Activated naive CD4-positive, alpha-beta T cell treated with anti-CD3 and anti-CD28 coated beads, Interleukin-2, amount 50 U/mL, for 72 hours (primary cell): ENCODE results near the gene ITGB3. TPM values are rescaled to one million over a fixed set of nuclear protein-coding genes. Genes with fewer than 3 reads are reported as not detected.

Source experiments
- ATAC-seq, 2 donors: fragments of 150-1000 bp; cut with Tn5 transposase; 2 replicates each; pipeline ENCODE4 v1.10.0; 2021; ENCODE audit warnings: mild to moderate bottlenecking in 2 of 2, moderate library complexity in 2 of 2
- DNase-seq, 2 donors: peaks; one replicate each; pipeline ENCODE4 v3.0.0; 2021 to 2022; ENCODE audit warnings: low spot score in 2 of 2
- H3K27ac Mint-ChIP-seq, 2 donors: one replicate each; pipeline ENCODE4 v1.8.0; 2022; ENCODE audit warnings: mild to moderate bottlenecking in 2 of 2, mixed read lengths in 2 of 2
- H3K36me3 Mint-ChIP-seq, 2 donors: one replicate each; pipeline ENCODE4 v1.8.0; 2022; ENCODE audit warnings: mixed read lengths in 2 of 2
- H3K9me3 Mint-ChIP-seq, 2 donors: one replicate each; pipeline ENCODE4 v1.8.0; 2022; ENCODE audit warnings: mixed read lengths in 2 of 2
- total RNA-seq, 2 donors: library from RNA; stranded (reverse); gene quantifications; one replicate each; pipeline ENCODE4 v1.2.3, GENCODE V29; 2022

The ITGB3 gene
- total RNA-seq, 2 donors from 2014 or later: 0.10 TPM; not detected in 1

DNA sequence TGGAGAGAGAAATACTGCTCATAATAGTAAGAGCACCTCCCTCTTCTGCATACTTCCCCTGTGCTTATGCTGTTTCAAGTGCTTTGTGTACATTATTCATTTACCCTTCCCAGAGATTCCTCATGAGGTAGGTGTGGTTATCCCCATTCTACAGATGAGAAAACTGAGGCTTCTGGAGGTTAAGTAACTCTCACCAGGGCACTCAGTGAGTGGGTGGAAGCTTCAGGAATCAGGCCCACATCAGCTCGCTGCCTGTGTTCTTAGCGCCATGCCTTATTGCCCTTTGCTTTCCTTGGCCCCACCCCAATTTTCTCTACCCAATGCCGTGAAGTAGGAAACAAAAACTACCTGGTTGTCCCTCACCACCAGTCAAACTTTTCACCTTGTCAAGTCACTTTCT, 18.1 kb upstream of the ITGB3 start:
- no peaks in the 10 kb centered on the region for H3K36me3 Mint-ChIP-seq
- no peak overlapping the region for H3K27ac Mint-ChIP-seq
- ATAC-seq (no peak), DNase-seq (no peak)
- no peaks in the 10 kb centered on the region for H3K9me3 Mint-ChIP-seq

DNA sequence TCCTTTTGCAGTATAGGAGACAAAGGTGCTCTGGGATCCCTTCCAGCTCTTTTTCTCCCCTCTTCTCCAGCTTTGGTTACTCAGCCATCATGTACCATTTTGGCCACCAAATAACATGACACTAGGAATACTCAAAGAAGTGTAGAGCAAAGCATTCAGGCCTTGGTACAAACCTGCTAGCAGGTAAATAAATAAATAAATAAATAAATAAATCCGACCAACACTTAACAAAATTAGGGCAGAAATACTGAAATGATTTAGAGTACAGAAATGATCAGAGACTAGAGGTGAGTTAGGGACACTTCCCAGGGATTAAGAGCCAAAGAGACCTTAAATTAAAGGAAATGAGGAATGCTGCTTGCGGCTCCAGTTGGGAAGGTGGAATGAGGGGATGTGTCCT, 17.7 kb upstream of the ITGB3 start:
- ATAC-seq (no peak), DNase-seq (no peak)
- no peaks in the 10 kb centered on the region for H3K36me3 Mint-ChIP-seq
- no peak overlapping the region for H3K27ac Mint-ChIP-seq
- no peaks in the 10 kb centered on the region for H3K9me3 Mint-ChIP-seq

DNA sequence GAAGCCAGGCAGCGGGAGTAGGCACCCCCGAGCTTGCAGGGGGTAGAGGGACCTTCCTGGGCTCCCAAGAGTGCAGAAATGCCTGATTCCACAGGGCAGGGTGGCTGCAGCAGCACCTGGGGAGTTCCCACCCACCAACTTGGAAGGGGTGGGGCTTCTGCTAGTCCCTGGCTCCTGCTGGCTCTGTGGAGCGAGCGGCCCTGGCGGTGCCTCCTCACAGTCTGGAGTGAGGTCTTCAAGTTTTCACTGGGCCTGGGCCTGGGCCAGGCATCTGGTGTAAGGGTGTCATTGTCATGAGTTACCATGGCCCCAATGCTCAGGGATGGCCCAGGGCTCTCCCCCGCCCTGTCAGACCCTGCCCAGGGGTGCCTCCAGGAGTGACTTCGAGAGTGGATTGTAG, 15.8 kb upstream of the ITGB3 start:
- DNase-seq (no peak), ATAC-seq (no peak)
- no peaks in the 10 kb centered on the region for H3K36me3 Mint-ChIP-seq

DNA sequence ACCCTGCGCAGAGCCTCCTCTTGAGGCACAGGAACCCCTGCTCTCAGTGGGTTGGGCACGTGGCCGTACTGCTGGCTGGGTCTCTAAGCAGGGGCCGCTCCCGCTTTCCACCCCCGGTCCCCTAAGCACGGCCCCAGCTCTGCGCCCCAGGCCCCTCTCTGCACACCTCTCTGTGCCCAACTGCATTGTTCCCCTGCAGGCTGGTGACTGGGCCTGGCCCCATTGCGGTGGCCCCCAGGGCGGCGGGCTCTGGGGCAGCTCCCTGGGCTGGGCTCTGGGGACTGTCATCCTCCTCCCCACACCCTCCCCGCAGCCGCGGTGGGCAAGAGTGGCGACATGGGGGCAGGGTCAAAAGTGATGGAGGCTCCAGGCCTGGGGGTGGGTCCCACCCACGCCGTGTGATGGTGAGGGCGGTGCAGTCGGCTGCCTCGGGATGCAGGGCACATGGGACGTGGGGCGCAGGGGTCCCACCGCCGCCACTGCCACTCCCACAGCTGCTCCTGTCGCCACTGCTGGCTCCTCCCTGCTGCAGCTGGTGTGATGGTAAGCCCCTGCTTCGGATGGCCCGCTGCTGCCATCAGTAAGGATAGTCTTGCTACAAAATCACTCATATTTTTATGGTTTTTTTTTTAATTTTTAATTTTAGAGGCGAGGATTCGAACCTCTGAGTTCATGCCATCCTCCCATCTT, 15.2 kb upstream of the ITGB3 start:
- DNase-seq (no peak), ATAC-seq (no peak)
- peak overlapping the region in 1 of 2 donors; percentile 22 for H3K27ac Mint-ChIP-seq
- H3K9me3 Mint-ChIP-seq: no peaks in the 10 kb centered on the region
- no peaks in the 10 kb centered on the region for H3K36me3 Mint-ChIP-seq

More for the DNA sequence above, 15.8 kb upstream of the ITGB3 start:
- Mint-ChIP-seq H3K9me3 (no peaks in the 10 kb centered on the region), H3K27ac (no peak overlapping the region)

DNA sequence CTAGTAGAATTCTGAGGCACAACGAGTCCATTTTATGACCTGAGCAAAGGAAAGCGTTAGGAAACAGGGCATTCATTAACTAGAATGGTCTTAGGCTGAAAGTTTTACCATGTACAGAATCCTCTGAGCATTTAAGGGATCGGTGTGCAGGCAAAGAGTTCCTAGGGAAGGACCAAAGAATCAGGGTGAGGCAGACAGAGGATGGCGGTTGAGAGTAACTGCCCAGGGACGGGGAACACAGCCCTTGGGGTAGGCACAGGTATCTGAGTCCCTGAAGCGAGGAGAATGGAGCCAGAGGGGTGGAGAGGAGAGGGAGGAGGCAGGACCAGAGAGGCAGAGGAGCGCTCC, 14.0 kb upstream of the ITGB3 start:
- Mint-ChIP-seq H3K9me3 (no peaks in the 10 kb centered on the region), H3K36me3 (no peaks in the 10 kb centered on the region), H3K27ac (no peak overlapping the region)
- ATAC-seq (no peak), DNase-seq (no peak)

DNA sequence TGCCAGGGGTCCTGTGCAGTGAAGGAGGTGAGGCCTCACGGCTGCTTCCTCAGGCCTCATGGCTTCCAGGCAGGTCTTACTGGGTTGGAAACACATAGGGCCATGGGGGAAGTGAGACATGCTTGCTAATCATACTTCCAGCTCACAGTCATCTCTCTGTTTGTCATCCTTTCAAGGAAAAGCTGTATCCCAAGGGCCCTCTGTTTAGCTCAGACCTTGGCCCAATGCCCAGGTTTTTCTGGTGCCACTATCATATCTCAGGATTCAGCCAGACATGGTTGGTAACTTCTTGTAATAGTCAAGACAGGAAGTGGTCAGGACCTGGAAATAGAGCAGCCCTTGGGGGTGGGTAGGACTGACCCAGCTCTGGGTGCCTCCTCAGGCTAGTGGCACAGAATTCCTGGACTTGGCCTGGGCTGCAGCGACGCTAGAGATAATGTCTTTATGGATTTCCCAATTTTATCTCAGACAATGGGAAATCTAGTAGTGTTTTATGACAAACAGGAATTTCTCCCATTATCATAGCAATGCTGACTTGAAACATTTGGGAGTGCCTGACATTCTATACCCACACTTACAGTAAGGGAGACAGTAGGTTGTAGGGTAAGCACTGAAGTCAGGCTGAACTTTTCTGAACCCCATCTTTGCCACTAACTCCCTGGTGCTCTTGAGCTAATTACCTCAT, 13.5 kb upstream of the ITGB3 start:
- H3K9me3 Mint-ChIP-seq: no peaks in the 10 kb centered on the region
- no peak overlapping the region for H3K27ac Mint-ChIP-seq
- ATAC-seq: peak in 1 of 2 donors; percentile 39
- DNase-seq: no peak
- no peaks in the 10 kb centered on the region for H3K36me3 Mint-ChIP-seq

DNA sequence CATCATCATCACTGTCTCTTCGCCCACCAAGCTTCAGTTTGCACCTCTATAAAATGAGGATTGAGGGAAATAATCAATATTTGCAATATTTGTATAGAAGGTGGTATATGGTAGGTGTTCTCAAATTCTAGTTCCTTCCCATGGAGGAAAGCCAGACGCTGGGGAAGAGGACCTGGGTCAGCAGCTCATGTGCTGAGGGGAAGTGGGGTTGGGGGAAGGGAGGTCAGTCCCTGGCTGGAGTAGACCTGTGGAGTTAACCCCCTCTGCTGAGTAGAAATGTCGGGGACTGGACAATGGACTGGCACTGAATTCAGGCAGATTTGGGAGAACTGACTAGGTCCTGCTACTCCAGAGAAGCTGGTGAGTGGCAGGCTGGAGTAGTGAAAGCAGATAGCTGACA, 12.8 kb upstream of the ITGB3 start:
- Mint-ChIP-seq H3K27ac (no peak overlapping the region), H3K36me3 (no peaks in the 10 kb centered on the region), H3K9me3 (no peaks in the 10 kb centered on the region)
- DNase-seq (no peak), ATAC-seq (no peak)

DNA sequence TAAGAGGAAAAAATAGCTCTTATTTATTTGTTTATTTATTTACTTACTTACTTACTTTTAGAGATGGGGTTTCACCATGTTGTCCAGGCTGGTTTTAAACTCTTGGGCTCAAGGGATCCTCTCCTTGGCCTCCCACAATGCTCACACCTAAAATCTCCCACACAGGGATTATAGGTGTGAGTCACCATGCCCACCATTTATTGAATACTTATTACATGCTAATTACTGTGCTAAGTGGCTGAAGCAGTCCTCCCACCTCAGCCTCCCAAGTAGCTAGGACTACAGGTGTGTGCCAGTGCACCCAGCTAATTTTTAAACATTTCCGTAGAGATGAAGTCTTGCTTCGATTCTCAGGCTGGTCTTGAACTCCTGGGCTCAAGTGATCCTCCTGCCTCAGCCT, 11.0 kb upstream of the ITGB3 start:
- no peaks in the 10 kb centered on the region for H3K9me3 Mint-ChIP-seq
- H3K27ac Mint-ChIP-seq: no peak overlapping the region
- H3K36me3 Mint-ChIP-seq: no peaks in the 10 kb centered on the region
- DNase-seq: no peak
- no peak for ATAC-seq

DNA sequence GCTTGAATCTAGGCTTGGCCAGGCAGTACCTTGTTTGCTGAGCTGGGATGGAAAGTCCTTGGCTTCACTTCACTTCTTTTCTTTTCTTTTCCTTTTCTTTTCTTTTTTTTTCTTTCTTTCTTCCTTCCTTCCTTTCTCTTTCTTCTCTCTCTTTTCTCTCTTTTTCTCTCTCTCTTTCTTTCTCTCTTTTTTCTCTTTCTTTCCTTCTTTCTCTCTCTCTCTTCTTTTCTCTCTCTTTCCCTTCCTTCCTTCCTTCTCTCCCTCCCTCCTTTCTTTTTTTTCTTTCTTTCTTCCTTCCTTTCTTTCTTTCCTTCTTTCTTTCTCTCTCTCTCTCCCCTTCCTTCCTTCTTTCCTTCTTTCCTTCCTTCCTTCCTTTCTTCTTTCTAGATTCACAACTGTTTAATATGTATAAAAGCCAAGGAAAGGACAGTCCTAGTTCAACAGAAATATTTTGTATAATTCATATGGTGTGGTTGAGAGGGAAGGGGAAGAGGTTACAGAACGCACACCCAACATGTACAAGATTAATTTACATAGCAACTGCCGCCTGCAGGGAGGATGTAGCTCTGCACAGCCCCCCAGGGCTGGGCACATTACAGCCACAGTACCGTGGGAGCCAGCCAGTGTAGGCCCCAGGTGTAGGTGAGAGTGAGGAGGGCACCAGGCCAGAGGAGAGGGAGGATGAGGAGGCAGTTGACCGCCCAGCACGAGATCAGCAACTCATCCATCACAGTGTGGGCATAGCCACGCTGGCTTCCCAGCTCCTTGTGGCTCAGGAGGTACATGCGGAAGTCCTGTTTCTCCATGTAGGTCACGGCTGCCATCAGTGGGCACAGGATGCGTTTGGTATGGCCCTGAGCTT, 9.7 kb upstream of the ITGB3 start:
- no peak for DNase-seq
- no peak for ATAC-seq
- H3K27ac Mint-ChIP-seq: peak overlapping the region in 1 of 2 donors; percentile 9
- H3K36me3 Mint-ChIP-seq: no peaks in the 10 kb centered on the region
- H3K9me3 Mint-ChIP-seq: no peaks in the 10 kb centered on the region

DNA sequence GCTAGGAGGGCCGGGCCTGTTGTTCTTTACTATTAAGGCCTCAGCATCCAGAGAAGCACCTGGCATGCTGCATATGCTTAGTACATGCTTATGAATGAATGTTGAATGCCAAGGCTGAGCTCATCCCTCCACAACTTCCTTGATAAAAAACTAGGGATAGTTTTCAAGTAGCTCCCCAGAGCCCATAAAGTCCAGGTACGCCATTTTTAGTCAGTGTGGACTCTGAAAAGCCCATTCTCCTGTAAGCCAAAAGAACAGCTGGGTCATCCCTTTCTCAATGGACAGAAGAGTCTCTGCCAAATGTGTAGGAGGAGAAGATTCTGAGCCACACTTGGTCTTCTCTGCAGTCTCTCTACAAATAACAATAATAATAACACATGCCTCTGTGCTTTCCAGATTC, 8.9 kb upstream of the ITGB3 start:
- DNase-seq (no peak), ATAC-seq (no peak)
- no peaks in the 10 kb centered on the region for H3K36me3 Mint-ChIP-seq
- H3K9me3 Mint-ChIP-seq: no peaks in the 10 kb centered on the region
- H3K27ac Mint-ChIP-seq: no peak overlapping the region

DNA sequence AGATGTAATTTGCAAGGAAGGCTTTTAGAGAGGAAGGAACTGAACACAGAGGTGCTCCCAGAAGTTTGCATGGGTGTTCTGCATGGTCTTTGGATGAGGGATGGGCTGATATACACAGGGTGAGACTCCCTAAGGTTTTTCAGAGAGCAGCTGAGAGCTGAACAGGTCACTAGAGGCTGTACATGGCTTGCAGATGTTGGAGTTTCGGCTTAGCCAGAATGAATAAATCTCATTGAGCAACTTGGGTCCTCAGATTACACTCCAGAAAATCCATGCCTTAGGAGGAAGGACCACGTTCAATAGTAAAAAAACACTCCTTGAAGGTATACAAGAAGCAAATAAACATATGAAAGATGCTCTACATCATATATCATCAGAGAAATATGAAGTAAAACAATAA, 7.5 kb upstream of the ITGB3 start:
- Mint-ChIP-seq H3K36me3 (no peaks in the 10 kb centered on the region), H3K27ac (no peak overlapping the region), H3K9me3 (no peaks in the 10 kb centered on the region)
- DNase-seq: no peak
- no peak for ATAC-seq

DNA sequence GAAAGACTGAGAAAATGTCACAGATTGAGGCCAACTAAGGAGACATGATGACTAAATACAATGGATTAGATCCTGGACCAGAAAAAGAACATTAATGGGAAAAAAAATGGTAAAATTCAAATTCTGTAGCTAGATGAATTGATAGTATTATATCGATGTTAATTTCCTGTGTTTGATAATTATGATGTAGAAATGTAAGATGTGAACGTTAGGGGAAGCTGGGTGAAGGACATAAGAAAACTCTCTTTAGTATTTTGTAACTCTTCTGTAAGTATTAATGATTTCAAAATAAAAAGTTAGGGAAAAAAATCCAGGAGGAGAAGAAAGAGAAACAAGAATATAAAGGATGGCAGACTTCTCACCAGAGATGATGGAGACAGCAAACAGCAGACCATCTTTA, 2.8 kb upstream of the ITGB3 start:
- H3K9me3 Mint-ChIP-seq: no peaks in the 10 kb centered on the region
- no peak for ATAC-seq
- DNase-seq: no peak
- no peak overlapping the region for H3K27ac Mint-ChIP-seq
- H3K36me3 Mint-ChIP-seq: peaks cover 0 to 9% of the 10 kb centered on the region in 2 donors

DNA sequence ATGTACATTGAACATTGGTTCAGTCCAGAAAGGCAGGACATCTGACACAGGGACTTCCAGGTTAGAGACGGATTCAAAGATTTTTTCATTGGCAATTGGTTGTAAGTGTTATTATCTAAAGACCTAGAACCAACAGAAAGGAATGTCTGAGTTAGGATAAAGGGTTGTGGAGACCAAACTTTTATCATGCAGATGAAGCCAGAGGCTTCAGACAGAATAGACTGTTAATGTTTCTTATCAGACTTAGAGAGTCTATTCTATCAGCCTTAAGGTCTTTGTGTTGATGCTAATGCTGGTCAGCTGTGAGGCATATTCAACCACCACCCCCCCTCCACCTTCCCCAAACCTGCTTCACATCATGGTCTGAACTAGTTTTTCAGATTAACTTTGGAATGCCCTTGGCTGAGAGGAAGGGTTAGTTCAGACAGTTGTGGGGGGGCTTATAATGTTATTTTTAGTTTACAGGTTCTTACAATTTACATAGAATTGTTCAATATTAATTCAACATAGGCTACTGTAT, 2.1 kb upstream of the ITGB3 start:
- ATAC-seq: no peak
- no peak for DNase-seq
- Mint-ChIP-seq H3K36me3 (peaks cover 0 to 9% of the 10 kb centered on the region in 2 donors), H3K27ac (no peak overlapping the region), H3K9me3 (no peaks in the 10 kb centered on the region)

DNA sequence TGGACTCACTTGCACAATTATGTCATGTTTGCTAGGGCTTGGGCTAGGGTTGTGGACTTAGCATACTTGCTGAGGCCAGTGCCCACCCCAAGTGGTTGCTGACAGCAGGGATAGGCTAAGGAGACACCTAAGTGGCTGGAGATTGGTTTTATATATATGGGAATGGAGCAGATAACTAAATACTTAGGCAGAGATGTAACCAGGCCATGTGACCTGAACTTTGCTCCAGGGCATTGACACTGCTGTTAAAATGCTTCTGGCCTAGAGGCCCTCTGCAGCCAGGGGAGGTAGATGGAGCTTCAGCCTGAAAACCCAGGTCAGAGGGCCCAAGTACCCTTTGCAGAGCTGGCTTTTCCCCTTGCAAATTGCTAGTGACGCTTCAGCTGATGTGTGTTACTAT, 1.4 kb upstream of the ITGB3 start:
- no peak for ATAC-seq
- Mint-ChIP-seq H3K36me3 (peaks cover 0 to 9% of the 10 kb centered on the region in 2 donors), H3K27ac (no peak overlapping the region), H3K9me3 (no peaks in the 10 kb centered on the region)
- DNase-seq: no peak

DNA sequence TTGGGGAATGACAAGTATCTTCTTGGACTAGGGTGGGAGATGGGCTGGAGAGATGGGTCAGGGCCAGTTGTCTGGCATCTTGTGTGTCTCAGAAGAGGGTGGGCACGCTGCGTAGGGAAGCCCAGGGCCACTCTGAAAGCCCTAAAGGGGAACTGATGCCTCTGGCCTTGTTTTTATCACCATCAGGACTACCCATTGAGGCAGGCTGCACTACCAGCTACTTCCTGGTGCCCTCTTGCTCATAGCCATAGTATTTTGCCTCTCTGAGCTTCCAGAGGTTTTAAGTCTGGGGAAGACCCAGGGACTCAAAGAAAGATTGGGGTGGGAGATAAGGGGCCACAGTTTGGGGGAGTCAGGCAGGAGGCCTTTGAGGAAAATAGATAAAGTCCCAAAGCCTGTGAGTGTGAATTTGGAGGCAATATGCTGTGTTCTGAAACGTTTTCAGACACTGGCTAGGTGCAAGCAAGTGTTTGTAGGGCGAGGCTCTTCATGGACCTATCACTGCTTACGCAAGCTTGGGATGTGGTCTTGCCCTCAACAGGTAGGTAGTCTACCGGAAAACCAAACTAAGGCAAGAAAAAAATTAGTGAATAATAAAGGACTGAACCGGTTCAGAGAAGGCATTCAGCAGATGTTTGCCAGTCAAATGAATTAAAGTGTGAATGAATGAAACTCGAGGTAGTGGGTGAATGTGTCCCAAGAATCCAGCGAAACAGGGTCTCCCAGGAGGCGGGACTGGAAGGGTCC, 688 bp upstream of the ITGB3 start:
- Mint-ChIP-seq H3K9me3 (no peaks in the 10 kb centered on the region), H3K27ac (peak overlapping the region in 1 of 2 donors; percentile 32), H3K36me3 (peaks cover 0 to 9% of the 10 kb centered on the region in 2 donors)
- DNase-seq (no peak), ATAC-seq (no peak)

DNA sequence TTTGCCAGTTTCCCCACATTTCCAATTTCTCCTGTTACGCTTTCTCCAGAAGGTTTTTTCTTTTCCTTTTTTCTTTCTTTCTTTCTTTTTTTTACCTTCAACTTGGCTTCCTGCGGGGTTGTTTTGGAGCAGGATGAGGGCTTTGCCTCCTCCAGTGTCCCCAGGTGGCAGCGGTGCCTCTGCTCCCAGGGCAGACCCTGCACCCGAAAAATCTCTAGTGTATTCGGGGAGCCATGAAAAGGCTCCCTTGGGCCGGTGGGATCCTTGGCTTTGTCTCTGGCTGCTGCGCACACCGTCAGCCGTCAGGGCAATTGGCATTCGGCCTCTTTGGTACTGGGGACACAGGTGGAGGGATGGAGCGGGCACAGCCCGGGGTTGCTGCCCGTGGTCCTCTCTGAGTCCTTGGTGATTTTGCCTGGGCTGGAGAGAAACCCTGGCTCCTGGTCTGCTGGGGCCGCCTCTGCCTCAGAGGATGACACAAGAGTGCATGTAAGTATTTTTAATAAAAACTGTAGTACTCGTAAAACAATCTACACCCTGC, 846 bp downstream of the ITGB3 start:
- no peak overlapping the region for H3K27ac Mint-ChIP-seq
- H3K9me3 Mint-ChIP-seq: no peaks in the 10 kb centered on the region
- ATAC-seq (peak in 1 of 2 donors; percentile 7), DNase-seq (no peak)
- peaks cover 0 to 9% of the 10 kb centered on the region in 2 donors for H3K36me3 Mint-ChIP-seq
